Kidney (tissue), 14 donors: ENCODE data around the gene DOK7. TPM values are rescaled to one million over a fixed set of nuclear protein-coding genes. Genes with fewer than 3 reads are reported as not detected.

ENCODE experiments used
- DNase-seq, 5 donors: peaks; one replicate each; pipeline ENCODE4 v3.0.0-alpha.2; 2013 to 2020
- FAIRE-seq: peaks from 2 replicates; lab custom pipeline; 2012; peaks lifted over from hg19 to GRCh38; lab: Jason Lieb, UNC
- H3K27ac ChIP-seq, 2 donors: one replicate each; pipeline ENCODE4 v1.7.0; 2013; ENCODE audit warnings: low read depth in 2 of 2, low read length in 2 of 2, inconsistent platforms in 1 of 2
- H3K27me3 ChIP-seq: one replicate; pipeline ENCODE4 v1.7.1; 2013; ENCODE audit warnings: low read length, inconsistent platforms; ENCODE audit not compliant: control insufficient read depth, insufficient read depth
- H3K36me3 ChIP-seq, 3 donors: one replicate each; pipeline versions ENCODE4 v1.7.0 to v1.7.1; 2013; ENCODE audit warnings: low read length in 3 of 3, control low read depth in 1 of 3, inconsistent platforms in 1 of 3; ENCODE audit not compliant: insufficient read depth in 3 of 3, control insufficient read depth in 2 of 3
- H3K4me1 ChIP-seq, 3 donors: one replicate each; pipeline versions ENCODE4 v1.7.0 to v1.7.1; 2013; ENCODE audit warnings: low read length in 3 of 3, inconsistent platforms in 1 of 3, low read depth in 1 of 3; ENCODE audit not compliant: control insufficient read depth in 2 of 3, insufficient read depth in 2 of 3
- H3K4me3 ChIP-seq, 3 donors: one replicate each; pipeline versions ENCODE4 v1.7.0 to v1.8.1; 2013; ENCODE audit warnings: low read length in 3 of 3, control low read depth in 1 of 3, inconsistent platforms in 1 of 3
- H3K9ac ChIP-seq, 3 donors: one replicate each; pipeline versions ENCODE4 v1.7.0 to v1.7.1; 2013; ENCODE audit warnings: low read length in 3 of 3, control low read depth in 1 of 3, inconsistent platforms in 1 of 3
- H3K9me3 ChIP-seq, 3 donors: one replicate each; pipeline versions ENCODE4 v1.7.0 to v1.7.1; 2013; ENCODE audit warnings: low read length in 3 of 3, control low read depth in 1 of 3, inconsistent platforms in 1 of 3; ENCODE audit not compliant: control insufficient read depth in 2 of 3, insufficient read depth in 1 of 3
- CTCF ChIP-seq: IDR thresholded peaks from 3 replicates; pipeline ENCODE4 v1.5.1; 2012; ENCODE audit warnings: mild to moderate bottlenecking, moderate library complexity, borderline replicate concordance; ENCODE audit not compliant: insufficient read depth; ENCODE audit errors: extremely low read depth
- intact Hi-C: fragments of 100-400 bp; cut with DNase I; formaldehyde crosslinking; loops from one replicate; pipeline ENCODE4 v1.11.1; 2022
- polyA plus RNA-seq: library from polyadenylated mRNA; stranded (reverse); fragments of 350-450 nt; fragmentation: Illumina TruSeq; extraction: RNeasy Lipid Tissue Mini Kit (QIAGEN cat#74804); gene quantifications from one replicate; pipeline ENCODE4 v1.2.3, GENCODE V29; 2014; ENCODE audit warnings: low read depth, low replicate concordance; ENCODE audit not compliant: insufficient read depth
- total RNA-seq: library from RNA; stranded (reverse); fragmentation: NEBNext Ultra II Directional; extraction: Animal tissue kit (Norgen Biotek cat#: 25700); gene quantifications from one replicate; pipeline ENCODE4 v1.2.1, GENCODE V29; 2021
- donor health status: control.
- donor health status: control.
- donor health status: control.
- donor health status: control.
- donor health status: control.
- donor health status: DM: yes; HTN: yes; CAD: no.
- donor health status: Normal renal cell carcinoma (clear cell type).

Gene DOK7
- total and polyA plus RNA-seq, 2 donors from 2014 or later: 1.2 to 7.0 TPM

GRCh38 chr4:3529363-3529762 is 66.3 kb downstream of the DOK7 start:
- H3K36me3 ChIP-seq: peaks cover 0 to 18% (median 9%) of the 10 kb centered on the region in 3 donors
- FAIRE-seq (no peak), DNase-seq (peak in 1 of 5 donors; percentile 79)
- H3K27me3 ChIP-seq: no peaks in the 10 kb centered on the region
- no peaks in the 10 kb centered on the region for H3K9me3 ChIP-seq
- no peak overlapping the region for H3K9ac ChIP-seq
- intact Hi-C loops: no loop called here
- H3K27ac ChIP-seq: no peak overlapping the region
- H3K4me1 ChIP-seq: peaks cover 0 to 29% (median 13%) of the 10 kb centered on the region in 3 donors
- H3K4me3 ChIP-seq: no peak overlapping the region
- TF ChIP-seq CTCF: no peak

- H3K27me3 ChIP-seq: no peaks in the 10 kb centered on the region
- H3K9me3 ChIP-seq: no peaks in the 10 kb centered on the region
- peak overlapping the region in 1 of 3 donors; percentile 97 for H3K4me3 ChIP-seq
- FAIRE-seq (no peak), DNase-seq (peak in 1 of 5 donors; percentile 38)
- no peak overlapping the region for H3K27ac ChIP-seq
- TF ChIP-seq CTCF: no peak
- peaks cover 0 to 12% (median 2%) of the 10 kb centered on the region in 3 donors for H3K36me3 ChIP-seq
- H3K9ac ChIP-seq: no peak overlapping the region
- intact Hi-C loops: no loop called here
- peaks cover 0 to 29% (median 13%) of the 10 kb centered on the region in 3 donors for H3K4me1 ChIP-seq
Observed at GRCh38 chr4:3530051-3530450, 66.9 kb downstream of the DOK7 start.

- H3K36me3 ChIP-seq: peaks cover 0 to 9% (median 0%) of the 10 kb centered on the region in 3 donors
- H3K9me3 ChIP-seq: no peaks in the 10 kb centered on the region
- DNase-seq (peak in 1 of 5 donors; percentile 72), FAIRE-seq (no peak)
- no peak overlapping the region for H3K27ac ChIP-seq
- H3K4me1 ChIP-seq: peaks cover 0 to 29% (median 13%) of the 10 kb centered on the region in 3 donors
- H3K4me3 ChIP-seq: peak overlapping the region; percentile 80 to 97 (median 95)
- intact Hi-C loops: no loop called here
- H3K27me3 ChIP-seq: no peaks in the 10 kb centered on the region
- H3K9ac ChIP-seq: peak overlapping the region in 1 of 3 donors; percentile 92
- no peak for TF ChIP-seq CTCF
Observed at GRCh38 chr4:3530663-3531254, 67.7 kb downstream of the DOK7 start.
